HG02852 (cell line): ENCODE results near the gene EPB41L5.
"Not testable (repeated sequence)": the region's sequence is repeated elsewhere in the genome, so short reads cannot be mapped to it uniquely, and the experiment has no call there.

Source experiments
- ATAC-seq: cut with Tn5 transposase; IDR thresholded peaks from one replicate; pipeline ENCODE4 v1.9.1; 2021; ENCODE audit warnings: mild to moderate bottlenecking, moderate library complexity; ENCODE audit not compliant: unreplicated experiment

Gene EPB41L5

GRCh38 chr2:120192280-120192679 lies 179.4 kb downstream of the EPB41L5 start:
- ATAC-seq = no peak

- no peak for ATAC-seq
Measured at GRCh38 chr2:120195553-120195952, 182.7 kb downstream of the EPB41L5 start.

- ATAC-seq = not testable (repeated sequence)
Measured at GRCh38 chr2:120199817-120200459, 187.1 kb downstream of the EPB41L5 start.

GRCh38 chr2:120203251-120204021 lies 190.6 kb downstream of the EPB41L5 start:
- no peak for ATAC-seq

- no peak for ATAC-seq
Measured at GRCh38 chr2:120204022-120204405, 191.1 kb downstream of the EPB41L5 start.

- ATAC-seq = no peak
Measured at GRCh38 chr2:120204417-120204816, 191.5 kb downstream of the EPB41L5 start.

- ATAC-seq = no peak
Measured at GRCh38 chr2:120204945-120205670, 192.2 kb downstream of the EPB41L5 start.

GRCh38 chr2:120206022-120206581 lies 193.2 kb downstream of the EPB41L5 start:
- no peak for ATAC-seq

- no peak for ATAC-seq
Measured at GRCh38 chr2:120208381-120209353, 195.8 kb downstream of the EPB41L5 start.

- no peak for ATAC-seq
Measured at GRCh38 chr2:120209427-120210269, 196.8 kb downstream of the EPB41L5 start.

- no peak for ATAC-seq
Measured at GRCh38 chr2:120210270-120210693, 197.4 kb downstream of the EPB41L5 start.

GRCh38 chr2:120218181-120218580 lies 205.3 kb downstream of the EPB41L5 start:
- no peak for ATAC-seq

- no peak for ATAC-seq
Measured at GRCh38 chr2:120219291-120219690, 206.4 kb downstream of the EPB41L5 start.

GRCh38 chr2:120219766-120220165 lies 206.9 kb downstream of the EPB41L5 start:
- no peak for ATAC-seq

- ATAC-seq = no peak
Measured at GRCh38 chr2:120220756-120221155, 207.9 kb downstream of the EPB41L5 start.

- no peak for ATAC-seq
Measured at GRCh38 chr2:120221616-120222015, 208.7 kb downstream of the EPB41L5 start.

GRCh38 chr2:120222186-120223033 lies 209.5 kb downstream of the EPB41L5 start:
- ATAC-seq = no peak
